Activated T-cell treated with anti-CD3 and anti-CD28 coated beads, Interleukin-2, amount 50 U/mL, for 72 hours (primary cell): ENCODE data around the gene NECTIN1. TPM values are rescaled to one million over a fixed set of nuclear protein-coding genes. Genes with fewer than 3 reads are reported as not detected.

ENCODE experiments used
- ATAC-seq, 2 donors: fragments of 150-1000 bp; cut with Tn5 transposase; replicated peaks in 1 of 2; 2 replicates each; pipeline ENCODE4 v1.10.0; 2021; ENCODE audit warnings: moderate library complexity in 2 of 2, mild to moderate bottlenecking in 1 of 2
- DNase-seq, 2 donors: peaks; one replicate each; pipeline ENCODE4 v3.0.0; 2021 to 2022; ENCODE audit warnings: mixed read lengths in 1 of 2
- H3K27ac Mint-ChIP-seq: one replicate; pipeline ENCODE4 v1.8.0; 2022; ENCODE audit warnings: mild to moderate bottlenecking, moderate library complexity, mixed read lengths
- H3K27me3 Mint-ChIP-seq: one replicate; pipeline ENCODE4 v1.8.0; 2022; ENCODE audit warnings: low read depth, mixed read lengths
- H3K36me3 Mint-ChIP-seq, 2 donors: one replicate each; pipeline ENCODE4 v1.8.0; 2022; ENCODE audit warnings: mixed read lengths in 2 of 2, mild to moderate bottlenecking in 1 of 2; ENCODE audit not compliant: insufficient read depth in 2 of 2
- H3K4me1 Mint-ChIP-seq: one replicate; pipeline ENCODE4 v1.8.0; 2022; ENCODE audit warnings: low read depth, mixed read lengths
- H3K4me3 Mint-ChIP-seq, 2 donors: one replicate each; pipeline ENCODE4 v1.8.0; 2022; ENCODE audit warnings: mild to moderate bottlenecking in 2 of 2, mixed read lengths in 2 of 2, moderate library complexity in 2 of 2
- H3K9me3 Mint-ChIP-seq, 2 donors: one replicate each; pipeline ENCODE4 v1.8.0; 2022; ENCODE audit warnings: mixed read lengths in 2 of 2
- total RNA-seq, 2 donors: library from RNA; stranded (reverse); gene quantifications; one replicate each; pipeline ENCODE4 v1.2.3, GENCODE V29; 2022

NECTIN1 gene
- total RNA-seq, 2 donors from 2014 or later, result 1.5 to 2.6 TPM

DNA sequence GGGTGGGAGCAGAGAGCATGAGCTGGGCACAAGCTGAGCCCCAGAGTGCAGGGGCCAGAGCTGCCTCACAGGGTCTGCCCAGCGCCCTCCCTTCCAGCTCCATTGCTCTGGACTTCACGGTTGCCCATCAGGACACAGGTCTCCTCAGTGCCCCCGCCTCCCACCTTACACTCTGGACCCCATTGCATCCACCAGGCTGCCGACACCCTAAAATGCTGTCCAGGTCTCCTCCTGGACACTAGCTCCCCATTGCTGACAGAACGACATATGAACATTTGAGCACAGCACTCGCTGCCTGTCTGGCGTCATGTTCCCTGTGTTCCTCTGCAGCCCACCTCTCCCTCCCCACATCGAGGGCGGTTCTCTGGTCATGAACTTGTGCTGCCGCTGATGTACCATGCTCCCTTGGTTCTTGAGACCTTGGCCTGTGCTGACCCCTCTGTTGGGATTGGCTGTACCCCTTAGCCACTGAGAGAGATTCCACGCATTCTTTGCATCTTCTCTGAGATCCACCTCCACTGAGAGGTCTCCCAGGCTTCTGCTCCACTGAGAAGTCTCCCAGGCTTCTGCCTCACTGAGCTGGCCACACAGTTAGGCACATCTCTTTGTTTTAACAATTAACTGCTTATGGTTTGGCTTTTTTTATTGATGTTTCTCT, 34.2 kb upstream of the NECTIN1 start:
- Mint-ChIP-seq H3K27ac (no peak overlapping the region), H3K4me3 (no peak overlapping the region), H3K4me1 (no peaks in the 10 kb centered on the region), H3K27me3 (peaks cover 11% of the 10 kb centered on the region), H3K36me3 (no peaks in the 10 kb centered on the region), H3K9me3 (peaks cover 0 to 2% of the 10 kb centered on the region in 2 donors)
- ATAC-seq, result no peak
- no peak for DNase-seq

DNA sequence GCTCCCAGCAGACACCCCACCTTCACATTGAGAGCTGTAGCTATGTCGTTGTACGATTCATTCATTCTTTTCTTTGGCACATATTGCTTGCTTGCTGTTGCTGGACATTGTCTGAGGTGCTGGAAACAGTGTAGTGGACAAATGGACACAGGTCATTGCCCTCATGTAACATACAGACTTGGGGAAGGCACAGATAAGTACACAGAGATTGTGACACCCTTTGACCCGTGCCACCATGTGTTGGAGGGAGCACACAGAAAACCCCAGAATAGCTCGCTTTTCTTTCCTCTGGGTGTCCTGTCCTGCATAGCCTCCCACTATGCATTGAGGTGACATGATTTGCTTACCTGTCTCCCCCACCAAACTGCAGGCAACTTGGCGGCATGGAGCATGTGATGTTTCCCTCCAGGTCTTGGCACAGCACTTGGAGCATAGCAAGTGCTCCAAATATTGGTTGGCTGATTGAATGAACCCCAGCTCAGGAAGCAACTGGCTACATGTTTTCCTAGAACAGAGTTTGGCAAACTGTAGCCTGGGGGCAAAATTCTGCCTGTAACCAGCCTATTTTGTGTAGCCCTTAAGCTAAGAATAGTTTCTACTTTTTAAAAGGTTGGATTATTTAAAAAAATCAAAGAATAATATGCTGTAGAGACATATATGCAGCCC, 30.9 kb upstream of the NECTIN1 start:
- Mint-ChIP-seq H3K27me3 (no peaks in the 10 kb centered on the region), H3K9me3 (no peaks in the 10 kb centered on the region), H3K27ac (no peak overlapping the region), H3K4me3 (no peak overlapping the region), H3K36me3 (no peaks in the 10 kb centered on the region), H3K4me1 (no peaks in the 10 kb centered on the region)
- DNase-seq, result no peak
- ATAC-seq, result no peak

DNA sequence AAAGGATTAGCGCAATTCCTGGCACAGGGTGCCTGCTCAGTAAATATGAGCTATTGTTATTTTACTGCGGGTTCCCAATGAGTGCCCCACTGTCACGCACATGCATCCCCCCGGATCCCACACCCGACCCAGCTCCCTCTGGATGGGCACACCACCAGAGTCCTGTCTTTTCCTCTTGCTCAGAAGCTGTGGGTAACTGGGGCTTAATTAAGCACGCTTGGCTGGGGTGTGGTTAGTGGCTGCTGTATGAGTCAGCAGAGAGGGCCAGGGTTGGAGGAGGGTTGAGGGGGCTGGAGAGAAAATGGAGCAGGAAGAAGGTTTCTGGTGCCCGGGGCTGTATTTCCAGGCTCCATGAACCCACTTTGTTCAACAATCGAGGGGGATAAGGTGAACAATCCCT, 30.3 kb upstream of the NECTIN1 start:
- DNase-seq, result peak in 1 of 2 donors; percentile 9
- H3K9me3 Mint-ChIP-seq, result no peaks in the 10 kb centered on the region
- no peaks in the 10 kb centered on the region for H3K4me1 Mint-ChIP-seq
- no peaks in the 10 kb centered on the region for H3K27me3 Mint-ChIP-seq
- no peak overlapping the region for H3K4me3 Mint-ChIP-seq
- H3K27ac Mint-ChIP-seq, result no peak overlapping the region
- ATAC-seq, result peak in 1 of 2 donors; percentile 43
- H3K36me3 Mint-ChIP-seq, result no peaks in the 10 kb centered on the region

DNA sequence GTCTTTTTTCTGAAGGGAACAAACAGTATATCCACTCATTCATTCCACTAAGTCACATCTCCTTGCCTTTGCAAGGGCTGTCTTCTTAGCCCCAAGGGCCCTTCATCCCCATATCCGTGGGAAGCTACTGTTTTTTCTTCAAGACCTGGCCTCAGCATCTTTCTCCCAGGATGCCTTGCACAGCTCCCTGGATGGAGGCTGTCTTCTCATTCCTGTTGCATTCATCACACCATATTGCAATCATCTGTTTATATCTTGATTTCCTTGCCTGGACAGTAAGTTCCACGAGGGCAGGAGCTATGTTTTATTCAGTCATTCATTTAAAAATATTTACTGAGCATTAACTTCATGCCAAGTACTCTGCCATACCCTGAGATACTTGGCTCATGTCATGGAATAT, 29.3 kb upstream of the NECTIN1 start:
- Mint-ChIP-seq H3K27ac (no peak overlapping the region), H3K4me3 (no peak overlapping the region), H3K36me3 (no peaks in the 10 kb centered on the region), H3K9me3 (no peaks in the 10 kb centered on the region), H3K27me3 (peaks cover 4% of the 10 kb centered on the region), H3K4me1 (peaks cover 3% of the 10 kb centered on the region)
- ATAC-seq, result no peak
- no peak for DNase-seq

DNA sequence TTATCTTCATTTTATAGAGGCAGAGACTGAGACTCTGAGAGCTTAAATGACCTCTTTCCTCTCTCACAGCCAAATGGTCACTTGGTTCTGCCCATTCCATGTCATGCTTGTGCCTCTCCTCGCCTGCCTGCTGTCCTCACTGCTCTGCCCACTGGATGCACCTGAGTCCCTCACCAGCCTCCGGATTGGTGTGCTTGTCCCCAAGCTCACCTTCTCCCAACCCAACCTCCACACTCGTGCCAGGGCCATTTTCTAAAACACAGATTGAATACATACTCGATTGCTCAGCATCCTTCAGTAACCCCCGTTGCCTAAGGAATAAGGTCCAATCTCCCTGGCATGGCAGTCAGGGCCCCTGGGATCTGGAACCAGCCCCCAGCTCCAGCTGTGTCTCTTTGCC, 28.4 kb upstream of the NECTIN1 start:
- Mint-ChIP-seq H3K27me3 (peaks cover 10% of the 10 kb centered on the region), H3K27ac (no peak overlapping the region), H3K36me3 (no peaks in the 10 kb centered on the region), H3K9me3 (no peaks in the 10 kb centered on the region), H3K4me1 (peaks cover 11% of the 10 kb centered on the region), H3K4me3 (no peak overlapping the region)
- DNase-seq, result no peak
- ATAC-seq, result no peak

DNA sequence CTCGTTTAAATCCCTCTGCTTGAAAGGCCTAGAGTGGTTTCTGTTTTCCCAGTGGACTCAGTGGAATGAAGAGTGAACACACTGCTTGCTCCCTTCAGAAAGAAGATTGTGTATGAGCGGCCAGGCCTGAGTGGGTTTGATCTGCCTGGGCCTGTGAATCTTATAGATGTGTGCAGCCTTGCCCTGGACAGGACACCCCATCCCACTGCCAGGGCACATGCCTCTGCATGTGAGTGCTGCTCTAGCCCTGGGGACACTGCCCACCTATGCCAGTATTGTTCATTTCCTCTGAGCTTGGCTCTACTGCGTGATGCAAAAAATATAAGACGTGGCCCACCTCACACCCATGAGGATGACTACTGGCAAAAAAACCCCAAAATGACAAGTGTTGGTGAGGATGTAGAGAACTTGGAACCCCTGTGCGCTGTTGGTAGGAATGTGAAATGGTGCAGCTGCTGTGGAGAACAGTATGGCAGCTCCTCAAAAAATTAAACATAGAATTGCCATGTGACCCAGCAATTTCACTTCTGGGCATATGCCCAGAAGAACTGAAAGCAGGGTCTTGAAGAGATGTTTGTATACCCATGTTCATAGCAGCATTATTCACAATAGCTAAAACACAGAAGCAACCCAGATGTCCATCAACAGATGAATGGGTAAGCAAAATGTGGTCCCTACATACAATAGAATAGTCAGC, 27.3 kb upstream of the NECTIN1 start:
- H3K27ac Mint-ChIP-seq, result no peak overlapping the region
- H3K36me3 Mint-ChIP-seq, result no peaks in the 10 kb centered on the region
- peaks cover 20% of the 10 kb centered on the region for H3K4me1 Mint-ChIP-seq
- no peak overlapping the region for H3K4me3 Mint-ChIP-seq
- no peak for DNase-seq
- ATAC-seq, result no peak
- H3K27me3 Mint-ChIP-seq, result peaks cover 18% of the 10 kb centered on the region
- no peaks in the 10 kb centered on the region for H3K9me3 Mint-ChIP-seq

DNA sequence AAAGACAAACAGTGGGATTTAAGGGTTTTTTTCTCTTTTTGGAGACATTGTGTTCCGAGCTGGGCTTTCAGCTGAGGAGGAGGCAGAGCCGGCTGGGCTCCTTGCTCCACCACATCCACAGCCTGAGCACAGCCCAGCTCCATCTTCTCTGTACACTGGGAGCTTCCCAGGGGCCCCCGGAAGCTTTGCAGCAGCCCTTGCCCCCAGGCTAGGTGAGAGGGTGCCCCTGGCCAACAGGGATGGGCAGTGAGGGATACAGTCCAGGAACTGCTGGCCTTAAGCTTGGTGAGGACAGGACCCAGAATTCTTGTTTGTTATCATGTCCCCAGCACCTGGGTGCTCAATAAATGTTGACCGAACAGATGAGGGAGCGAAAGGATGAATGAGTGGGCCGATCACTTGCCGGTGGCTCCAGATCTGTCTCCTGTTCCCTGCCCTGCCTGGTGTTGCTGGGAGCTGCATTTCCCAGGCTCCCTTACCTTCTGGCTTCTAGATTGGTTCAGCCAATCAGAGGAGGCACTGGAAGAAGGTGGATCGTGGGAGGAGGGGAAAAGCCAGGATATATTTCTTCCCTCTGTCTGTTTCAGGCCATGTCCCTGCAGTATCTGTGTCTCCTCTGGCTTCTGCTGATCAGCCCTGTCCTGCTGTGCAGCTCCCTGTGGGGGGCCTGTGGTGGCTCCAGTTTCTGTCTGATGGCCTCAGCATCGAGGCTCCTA, 26.5 kb upstream of the NECTIN1 start:
- peaks cover 24% of the 10 kb centered on the region for H3K4me1 Mint-ChIP-seq
- ATAC-seq (no peak), DNase-seq (no peak)
- H3K36me3 Mint-ChIP-seq, result no peaks in the 10 kb centered on the region
- no peak overlapping the region for H3K4me3 Mint-ChIP-seq
- H3K9me3 Mint-ChIP-seq, result no peaks in the 10 kb centered on the region
- H3K27me3 Mint-ChIP-seq, result peaks cover 20% of the 10 kb centered on the region
- no peak overlapping the region for H3K27ac Mint-ChIP-seq

DNA sequence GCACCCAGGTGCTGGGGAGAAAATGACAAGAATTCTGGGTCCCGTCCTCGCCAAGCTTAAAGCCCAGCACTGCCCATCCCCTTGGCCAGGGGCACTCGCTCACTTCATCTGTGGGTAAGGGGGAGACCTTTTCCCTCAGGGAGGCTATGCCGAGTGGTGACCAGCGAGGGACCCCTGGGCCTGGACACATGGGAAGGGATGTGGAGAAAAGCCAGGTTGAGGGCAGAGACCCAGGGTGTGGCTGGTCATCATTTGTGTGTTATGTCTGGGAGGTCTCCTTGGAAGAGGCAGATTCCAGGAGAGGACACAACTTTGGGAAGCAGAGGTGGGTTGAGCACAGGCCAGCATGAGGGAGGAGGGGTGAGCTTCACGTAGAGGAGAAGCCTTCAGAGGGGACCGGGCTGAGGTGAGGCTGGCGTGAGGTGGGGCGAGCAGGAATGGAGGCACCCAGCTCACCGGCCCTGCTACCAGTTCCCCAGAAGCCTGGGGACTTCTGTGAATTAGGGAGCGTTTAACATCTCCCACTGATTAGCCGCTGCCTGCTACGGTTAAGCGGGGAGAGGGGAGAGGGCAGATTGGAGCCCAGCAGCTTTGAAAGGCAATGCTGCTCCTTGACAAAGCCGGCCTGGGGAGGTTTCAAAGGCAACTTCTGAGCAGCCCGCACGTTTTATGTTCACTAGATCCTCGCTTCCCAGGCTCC, 25.8 kb upstream of the NECTIN1 start:
- H3K4me1 Mint-ChIP-seq, result peaks cover 24% of the 10 kb centered on the region
- H3K27ac Mint-ChIP-seq, result no peak overlapping the region
- ATAC-seq (no peak), DNase-seq (no peak)
- H3K9me3 Mint-ChIP-seq, result no peaks in the 10 kb centered on the region
- H3K27me3 Mint-ChIP-seq, result peaks cover 20% of the 10 kb centered on the region
- H3K4me3 Mint-ChIP-seq, result no peak overlapping the region
- no peaks in the 10 kb centered on the region for H3K36me3 Mint-ChIP-seq

DNA sequence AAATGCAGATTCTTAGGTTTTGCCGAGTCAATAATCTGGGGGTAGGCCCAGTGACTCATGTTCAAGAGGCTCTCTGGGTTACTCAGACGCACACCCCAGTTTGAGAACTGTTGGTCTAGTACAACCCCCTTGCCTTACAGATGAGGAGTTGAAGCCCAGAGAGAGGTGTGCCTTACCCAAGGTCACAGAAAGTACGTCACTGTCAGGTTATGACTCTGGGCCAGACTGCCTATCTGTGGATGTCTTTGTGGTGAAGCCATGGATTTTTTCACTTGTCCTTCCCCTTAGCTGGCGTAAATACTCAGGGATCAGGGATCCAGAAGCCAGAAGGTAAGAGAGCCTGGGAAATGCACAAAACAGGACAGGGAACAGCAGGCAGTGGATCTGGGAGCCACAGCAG, 25.2 kb upstream of the NECTIN1 start:
- Mint-ChIP-seq H3K9me3 (no peaks in the 10 kb centered on the region), H3K4me3 (no peak overlapping the region), H3K36me3 (no peaks in the 10 kb centered on the region), H3K27me3 (peaks cover 20% of the 10 kb centered on the region), H3K4me1 (peaks cover 24% of the 10 kb centered on the region), H3K27ac (no peak overlapping the region)
- DNase-seq (peak in 1 of 2 donors; percentile 19), ATAC-seq (peak; percentile 72 to 80)

DNA sequence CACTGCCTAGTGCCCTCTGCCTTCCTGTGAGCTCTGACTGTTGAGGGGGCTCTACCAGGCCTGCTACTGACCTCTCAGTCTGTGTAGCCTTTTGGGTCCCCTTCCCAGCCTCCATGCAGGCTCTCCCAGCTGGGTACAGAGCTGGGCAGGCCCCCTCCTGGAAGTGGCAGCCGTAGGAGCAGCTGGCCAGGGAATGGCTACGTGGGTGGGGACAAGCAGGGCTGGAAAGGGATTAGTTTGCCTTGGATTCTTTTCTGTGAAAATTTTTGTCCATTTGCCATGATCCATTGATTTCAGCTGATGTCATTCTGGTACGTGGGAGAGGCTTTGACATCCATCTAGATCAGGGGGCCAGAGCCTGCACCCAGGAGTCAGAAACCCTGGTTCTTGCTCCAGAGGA, 23.9 kb upstream of the NECTIN1 start:
- ATAC-seq, result no peak
- no peak overlapping the region for H3K27ac Mint-ChIP-seq
- no peaks in the 10 kb centered on the region for H3K36me3 Mint-ChIP-seq

DNA sequence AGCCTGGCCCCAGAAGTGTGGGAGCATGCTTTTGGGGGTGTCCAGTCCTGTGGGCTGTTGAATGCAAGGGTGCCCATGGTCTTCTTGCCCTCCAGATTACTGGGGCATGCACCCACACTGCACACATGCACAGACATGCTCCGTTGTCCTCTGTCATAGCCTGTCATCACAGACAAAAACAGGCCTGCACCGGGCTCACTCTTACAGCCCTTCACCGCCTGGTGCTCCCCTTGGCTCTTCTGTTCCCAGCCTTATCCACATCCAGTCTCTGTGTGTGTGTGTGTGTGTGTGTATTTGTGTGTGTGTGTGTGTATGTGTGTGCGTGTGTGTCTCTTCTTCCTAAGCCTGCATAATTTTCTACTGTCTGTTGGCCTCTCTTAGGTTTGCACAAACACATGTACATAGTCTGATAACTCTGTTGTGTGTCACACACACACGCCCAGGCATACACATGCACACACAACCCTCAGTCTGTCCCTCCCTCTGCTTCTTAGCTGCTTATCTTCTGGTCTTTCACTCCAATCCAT, 23.4 kb upstream of the NECTIN1 start:
- Mint-ChIP-seq H3K4me1 (peaks cover 24% of the 10 kb centered on the region), H3K4me3 (peak overlapping the region in 1 of 2 donors; percentile 38), H3K9me3 (no peaks in the 10 kb centered on the region), H3K27me3 (peaks cover 20% of the 10 kb centered on the region), H3K36me3 (no peaks in the 10 kb centered on the region), H3K27ac (no peak overlapping the region)
- DNase-seq, result no peak
- peak; percentile 15 to 19 for ATAC-seq

More for the DNA sequence above, 23.9 kb upstream of the NECTIN1 start:
- DNase-seq, result no peak
- H3K4me3 Mint-ChIP-seq, result no peak overlapping the region
- H3K4me1 Mint-ChIP-seq, result peaks cover 24% of the 10 kb centered on the region
- H3K9me3 Mint-ChIP-seq, result no peaks in the 10 kb centered on the region
- H3K27me3 Mint-ChIP-seq, result peaks cover 20% of the 10 kb centered on the region

DNA sequence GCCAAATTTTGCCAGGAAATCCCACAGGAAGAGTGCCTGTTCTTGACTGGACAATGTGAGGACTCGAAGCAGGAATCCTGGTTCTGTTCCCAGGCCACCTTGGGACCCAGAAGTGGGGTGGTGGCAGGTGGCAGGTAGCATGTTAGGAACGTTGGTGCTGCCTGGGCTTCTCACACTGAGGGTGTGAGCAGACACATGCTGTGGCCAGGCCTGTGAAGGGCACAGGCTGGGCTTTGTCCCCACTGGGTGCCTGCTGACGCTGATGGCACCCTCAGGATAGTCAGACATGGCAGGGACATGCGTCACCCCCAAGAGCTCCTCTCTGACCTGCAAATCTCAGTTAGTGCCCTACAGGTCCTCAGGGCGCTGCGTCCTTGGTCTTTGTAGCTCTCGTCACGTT, 21.1 kb upstream of the NECTIN1 start:
- no peak overlapping the region for H3K27ac Mint-ChIP-seq
- ATAC-seq (no peak), DNase-seq (no peak)
- peaks cover 24% of the 10 kb centered on the region for H3K4me1 Mint-ChIP-seq
- no peaks in the 10 kb centered on the region for H3K9me3 Mint-ChIP-seq
- no peaks in the 10 kb centered on the region for H3K36me3 Mint-ChIP-seq
- H3K27me3 Mint-ChIP-seq, result peaks cover 27% of the 10 kb centered on the region
- H3K4me3 Mint-ChIP-seq, result no peak overlapping the region
